Vagina (tissue), 2 donors: ENCODE data around the gene AZU1. TPM values are rescaled to one million over a fixed set of nuclear protein-coding genes. Genes with fewer than 3 reads are reported as not detected.
"Not testable (repeated sequence)": the region's sequence is repeated elsewhere in the genome, so short reads cannot be mapped to it uniquely, and the experiment has no call there.

Source experiments
- DNase-seq, 2 donors: peaks; one replicate each; pipeline ENCODE4 v3.0.0-alpha.2; 2017; ENCODE audit errors: extremely low spot score in 2 of 2
- H3K27ac ChIP-seq: fragments of 200-600 bp; sonication (generic); one replicate; pipeline ENCODE4 v1.5.1; 2019
- H3K27me3 ChIP-seq: fragments of 200-600 bp; sonication (generic); one replicate; pipeline ENCODE4 v1.5.1; 2019
- H3K36me3 ChIP-seq, 2 donors: fragments of 200-600 bp; sonication (generic); one replicate each; pipeline ENCODE4 v1.5.1; 2017 to 2019
- H3K4me1 ChIP-seq: fragments of 200-600 bp; sonication (generic); one replicate; pipeline ENCODE4 v1.5.1; 2019
- H3K4me3 ChIP-seq, 2 donors: fragments of 200-600 bp; sonication (generic); 1 replicate in 1 of 2; 2 replicates in 1 of 2; pipeline ENCODE4 v1.5.1; 2016 to 2019
- H3K9me3 ChIP-seq: fragments of 200-600 bp; sonication (generic); one replicate; pipeline ENCODE4 v1.5.1; 2019
- CTCF ChIP-seq, 3 experiments: fragments of 450-650 bp in 2 of 3; fragments of 200-600 bp in 1 of 3; sonication (generic) in 1 of 3; IDR thresholded peaks; one replicate each; pipeline ENCODE4 v1.5.1; 2017 to 2019; ENCODE audit warnings: antibody characterized with exemption in 3 of 3, mild to moderate bottlenecking in 2 of 3, moderate library complexity in 2 of 3
- POLR2A ChIP-seq, 2 donors: fragments of 450-650 bp; IDR thresholded peaks; one replicate each; pipeline ENCODE4 v1.6.1; 2017; ENCODE audit warnings: antibody characterized with exemption in 2 of 2, mild to moderate bottlenecking in 2 of 2, moderate library complexity in 2 of 2
- POLR2AphosphoS5 ChIP-seq, 2 donors: sonication (generic); formaldehyde crosslinking; IDR thresholded peaks; one replicate each; pipeline ENCODE4 v1.9.0; 2017; ENCODE audit warnings: antibody characterized with exemption in 2 of 2, mild to moderate bottlenecking in 2 of 2, low read depth in 1 of 2; ENCODE audit not compliant: insufficient read depth in 1 of 2
- intact Hi-C: fragments of 100-400 bp; cut with DNase I; formaldehyde crosslinking; loops from one replicate; pipeline ENCODE4 v1.15.1; 2023
- total RNA-seq: library from RNA; depleted of rRNA; stranded (reverse); fragments of >200 nt; gene quantifications from one replicate; pipeline ENCODE4 v1.2.3, GENCODE V29; 2016

AZU1 gene
- total RNA-seq, 1 donor from 2014 or later = not detected

DNA sequence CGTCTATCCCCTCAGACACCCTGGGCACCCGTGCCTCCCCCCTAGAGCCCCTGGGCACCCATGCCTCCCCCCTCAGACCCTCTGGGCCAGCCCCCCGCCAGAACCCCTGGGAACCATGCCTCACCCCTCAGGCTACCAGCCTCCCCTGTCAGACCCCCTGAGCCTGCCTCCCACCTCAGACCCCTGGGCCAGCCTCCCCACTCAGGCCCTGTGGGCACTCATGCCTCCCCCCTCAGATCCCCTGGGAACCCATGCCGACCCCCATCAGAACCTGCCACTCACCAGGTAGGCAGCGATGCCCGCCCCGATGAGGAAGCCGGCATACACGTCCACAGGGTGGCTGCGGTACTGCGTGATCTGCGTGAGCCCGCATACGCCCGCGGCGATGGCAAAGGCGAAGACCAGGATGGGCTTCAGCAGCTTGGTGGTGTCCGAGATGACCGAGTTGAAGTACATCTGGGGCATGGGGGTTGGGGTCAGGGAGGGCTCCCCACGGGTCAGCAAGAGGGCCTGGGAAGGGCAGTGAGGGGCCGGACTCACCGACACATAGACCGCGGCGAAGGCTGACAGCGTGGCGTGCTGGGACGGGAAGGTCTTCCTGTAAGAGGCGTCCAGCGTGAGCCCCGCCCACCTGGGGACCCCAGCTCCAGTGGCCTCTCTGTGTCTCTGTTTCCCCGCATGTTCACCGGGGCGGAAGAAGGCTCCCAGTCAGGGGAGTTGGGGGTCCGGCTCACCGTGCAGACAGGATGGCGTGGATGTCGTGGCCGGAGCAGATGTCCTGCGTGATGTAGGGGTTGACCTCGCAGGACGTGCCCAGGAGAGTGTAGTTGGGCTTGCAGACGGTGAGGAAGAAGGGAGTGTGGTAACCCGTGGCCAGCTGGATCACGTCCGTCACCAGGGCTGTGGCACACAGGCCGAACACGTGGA is 13.2 kb upstream of the AZU1 start:
- Histone ChIP-seq H3K4me3 (no peak overlapping the region), H3K4me1 (no peaks in the 10 kb centered on the region), H3K9me3 (no peaks in the 10 kb centered on the region), H3K36me3 (peaks cover 0 to 28% of the 10 kb centered on the region in 2 donors), H3K27ac (no peak overlapping the region), H3K27me3 (no peaks in the 10 kb centered on the region)
- TF ChIP-seq CTCF (IDR thresholded peaks at IDR 0.05) (no peak), POLR2A (IDR thresholded peaks at IDR 0.05) (no peak), POLR2AphosphoS5 (IDR thresholded peaks at IDR 0.05; ENCODE audit: insufficient read depth in 1 of 2, low read depth in 1 of 2) (no peak)
- intact Hi-C loops = no loop called here
- DNase-seq = no peak

GRCh38 chr19:815079-815774 is 12.4 kb upstream of the AZU1 start:
- Histone ChIP-seq H3K36me3 (peaks cover 0 to 20% of the 10 kb centered on the region in 2 donors), H3K4me1 (no peaks in the 10 kb centered on the region), H3K9me3 (no peaks in the 10 kb centered on the region), H3K4me3 (no peak overlapping the region), H3K27ac (no peak overlapping the region), H3K27me3 (no peaks in the 10 kb centered on the region)
- DNase-seq = no peak
- TF ChIP-seq POLR2A (IDR thresholded peaks at IDR 0.05) (no peak), POLR2AphosphoS5 (IDR thresholded peaks at IDR 0.05; ENCODE audit: insufficient read depth in 1 of 2, low read depth in 1 of 2) (no peak), CTCF (IDR thresholded peaks at IDR 0.05) (no peak)
- intact Hi-C loops = no loop called here

GRCh38 chr19:815775-816499 is 11.7 kb upstream of the AZU1 start:
- H3K27ac ChIP-seq = no peak overlapping the region
- intact Hi-C loops = no loop called here
- H3K4me1 ChIP-seq = peaks cover under 1% of the 10 kb centered on the region
- H3K36me3 ChIP-seq = peaks cover 0 to 13% of the 10 kb centered on the region in 2 donors
- DNase-seq = no peak
- TF ChIP-seq POLR2AphosphoS5 (IDR thresholded peaks at IDR 0.05; ENCODE audit: insufficient read depth in 1 of 2, low read depth in 1 of 2) (no peak), CTCF (IDR thresholded peaks at IDR 0.05) (no peak), POLR2A (IDR thresholded peaks at IDR 0.05) (no peak)
- H3K27me3 ChIP-seq = no peaks in the 10 kb centered on the region
- H3K9me3 ChIP-seq = no peaks in the 10 kb centered on the region
- H3K4me3 ChIP-seq = no peak overlapping the region

- Histone ChIP-seq H3K4me1 (peaks cover 6% of the 10 kb centered on the region), H3K9me3 (no peaks in the 10 kb centered on the region), H3K27me3 (peaks cover 4% of the 10 kb centered on the region), H3K4me3 (no peak overlapping the region), H3K27ac (no peak overlapping the region), H3K36me3 (peaks cover 0 to 7% of the 10 kb centered on the region in 2 donors)
- no peak for DNase-seq
- intact Hi-C loops = no loop called here
- TF ChIP-seq POLR2A (IDR thresholded peaks at IDR 0.05) (no peak), CTCF (IDR thresholded peaks at IDR 0.05) (no peak), POLR2AphosphoS5 (IDR thresholded peaks at IDR 0.05; ENCODE audit: insufficient read depth in 1 of 2, low read depth in 1 of 2) (no peak)
These were observed 11.2 kb upstream of the AZU1 start for GRCh38 chr19:816500-816857.

GRCh38 chr19:820212-820611 is 7.4 kb upstream of the AZU1 start:
- H3K36me3 ChIP-seq, H3K27ac ChIP-seq, intact Hi-C loops, H3K4me3 ChIP-seq, H3K9me3 ChIP-seq, DNase-seq: not testable (repeated sequence)
- H3K27me3 ChIP-seq = peaks cover 19% of the 10 kb centered on the region
- peaks cover 17% of the 10 kb centered on the region for H3K4me1 ChIP-seq
